Stomach (tissue), 9 donors: ENCODE measurements around the gene CTNND2. TPM values are rescaled to one million over a fixed set of nuclear protein-coding genes. Genes with fewer than 3 reads are reported as not detected.

Experiments
- DNase-seq, 2 donors: peaks; one replicate each; pipeline versions ENCODE4 v3.0.0 to v3.0.0-alpha.2; 2013 to 2019
- H3K27ac ChIP-seq, 5 donors: fragments of 200-600 bp in 4 of 5; sonication (generic) in 4 of 5; one replicate each; pipeline ENCODE4 v1.5.1; 2013 to 2019; ENCODE audit warnings: mild to moderate bottlenecking in 1 of 5, moderate library complexity in 1 of 5
- H3K27me3 ChIP-seq, 3 donors: fragments of 200-600 bp; sonication (generic); one replicate each; pipeline ENCODE4 v1.5.1; 2017 to 2019; ENCODE audit warnings: mixed run types in 1 of 3
- H3K36me3 ChIP-seq, 4 donors: fragments of 200-600 bp; sonication (generic); 1 replicate in 3 of 4; 2 replicates in 1 of 4; pipeline ENCODE4 v1.5.1; 2016 to 2019
- H3K4me1 ChIP-seq, 4 donors: fragments of 200-600 bp; sonication (generic); one replicate each; pipeline ENCODE4 v1.5.1; 2016 to 2019
- H3K4me3 ChIP-seq, 4 donors: fragments of 200-600 bp; sonication (generic) in 3 of 4; one replicate each; pipeline ENCODE4 v1.5.1; 2016 to 2019; ENCODE audit warnings: mild to moderate bottlenecking in 1 of 4
- H3K9me3 ChIP-seq, 4 donors: fragments of 200-600 bp; sonication (generic); one replicate each; pipeline ENCODE4 v1.5.1; 2016 to 2019
- CTCF ChIP-seq, 7 experiments: fragments of 450-650 bp in 4 of 7; fragments of 200-600 bp in 3 of 7; sonication (generic) in 3 of 7; IDR thresholded peaks; one replicate each; pipeline ENCODE4 v1.5.1; 2016 to 2019; ENCODE audit warnings: antibody characterized with exemption in 7 of 7, control low read depth in 2 of 7, mild to moderate bottlenecking in 1 of 7
- EP300 ChIP-seq: sonication (generic); formaldehyde crosslinking; IDR thresholded peaks from one replicate; pipeline ENCODE4 v1.6.1; 2017; ENCODE audit warnings: antibody characterized with exemption
- POLR2A ChIP-seq, 4 donors: fragments of 450-650 bp; IDR thresholded peaks; one replicate each; pipeline ENCODE4 v1.6.1; 2016; ENCODE audit warnings: antibody characterized with exemption in 4 of 4, control low read depth in 2 of 4, mild to moderate bottlenecking in 1 of 4, moderate library complexity in 1 of 4
- POLR2AphosphoS5 ChIP-seq, 3 donors: sonication (generic); formaldehyde crosslinking; IDR thresholded peaks; one replicate each; pipeline ENCODE4 v1.6.1; 2016; ENCODE audit warnings: antibody characterized with exemption in 3 of 3
- WGBS, 5 donors: extraction: QIAGEN DNeasy Blood & Tissue Kit in 3 of 5; methylation state at CpG; one replicate each; pipeline versions ENCODE4 v1.1.5 to v1.1.7; 2013 to 2018; 5-methylcytosine and 5-hydroxymethylcytosine counted together
- intact Hi-C: fragments of 100-400 bp; cut with DNase I; formaldehyde crosslinking; loops from one replicate; pipeline ENCODE4 v1.15.1; 2023; ENCODE audit warnings: low total_unique reads
- polyA plus RNA-seq, 3 donors: library from polyadenylated mRNA; stranded (reverse); fragments of 200-250 nt; gene quantifications; one replicate each; pipeline ENCODE4 v1.2.3, GENCODE V29; 2013
- total RNA-seq, 5 donors: library from RNA; depleted of rRNA; stranded (reverse); fragments of >200 nt; gene quantifications; one replicate each; pipeline versions ENCODE4 v1.1.0 to v1.2.3, GENCODE V29; 2014 to 2016
- donor health status: healthy with polysubstance abuse.
- donor health status: Bipolar disorder and iron deficiency.
- donor health status: healthy.

The CTNND2 gene
- total and polyA plus RNA-seq, 8 donors = 0.29 to 3.4 (median 2.0) TPM; not detected in 2

- TF ChIP-seq EP300 (no peak), CTCF (IDR thresholded peaks at IDR 0.05) (no peak), POLR2A (IDR thresholded peaks at IDR 0.05) (no peak), POLR2AphosphoS5 (IDR thresholded peaks at IDR 0.05) (no peak)
- Histone ChIP-seq H3K4me1 (no peaks in the 10 kb centered on the region), H3K27me3 (no peaks in the 10 kb centered on the region), H3K27ac (no peak overlapping the region), H3K36me3 (no peaks in the 10 kb centered on the region), H3K4me3 (no peak overlapping the region), H3K9me3 (no peaks in the 10 kb centered on the region)
- no peak for DNase-seq
- intact Hi-C loops = no loop called here
These were observed 651.7 kb downstream of the CTNND2 start for GRCh38 chr5:11252523-11252922.

- Histone ChIP-seq H3K27ac (no peak overlapping the region), H3K9me3 (no peaks in the 10 kb centered on the region), H3K27me3 (no peaks in the 10 kb centered on the region), H3K36me3 (no peaks in the 10 kb centered on the region), H3K4me1 (no peaks in the 10 kb centered on the region), H3K4me3 (no peak overlapping the region)
- 0 to 36% (median 22%) methylated on average over 1 of the region's 1 CpG for WGBS, 5 donors
- TF ChIP-seq CTCF (IDR thresholded peaks at IDR 0.05) = no peak
- intact Hi-C loops = no loop called here
- DNase-seq = no peak
These were observed 652.2 kb downstream of the CTNND2 start for GRCh38 chr5:11252075-11252474.

GRCh38 chr5:11251247-11251646 lies 653.0 kb downstream of the CTNND2 start:
- Histone ChIP-seq H3K4me3 (no peak overlapping the region), H3K36me3 (no peaks in the 10 kb centered on the region), H3K27me3 (no peaks in the 10 kb centered on the region), H3K27ac (no peak overlapping the region), H3K4me1 (no peaks in the 10 kb centered on the region), H3K9me3 (no peaks in the 10 kb centered on the region)
- intact Hi-C loops = no loop called here
- 30 to 42% (median 37%) methylated on average over 6 of the region's 6 CpGs for WGBS, 5 donors
- TF ChIP-seq EP300 (no peak), CTCF (IDR thresholded peaks at IDR 0.05) (no peak), POLR2AphosphoS5 (IDR thresholded peaks at IDR 0.05) (no peak)
- DNase-seq = peak in 1 of 2 donors; percentile 52

DNA sequence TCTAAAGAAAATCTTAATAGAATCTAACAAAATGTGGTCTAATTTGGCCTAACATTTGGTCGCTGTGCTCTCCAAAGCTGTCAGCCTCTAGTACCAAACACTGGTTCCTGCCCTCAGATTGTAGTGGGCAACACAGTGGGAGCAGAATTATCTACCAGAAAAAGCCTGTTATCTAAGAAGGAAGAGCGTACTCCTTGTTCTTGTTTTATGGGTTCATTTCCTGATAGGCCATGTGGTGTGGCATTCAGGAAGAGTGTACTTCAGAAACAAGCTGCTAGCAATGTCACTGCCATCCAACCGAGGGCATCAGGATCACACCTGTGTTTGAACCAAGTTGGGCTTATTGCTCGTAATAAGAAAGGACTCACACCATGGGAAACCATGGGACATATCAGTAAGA lies 655.3 kb downstream of the CTNND2 start:
- TF ChIP-seq POLR2AphosphoS5 (IDR thresholded peaks at IDR 0.05) (no peak), CTCF (IDR thresholded peaks at IDR 0.05) (no peak), EP300 (no peak), POLR2A (IDR thresholded peaks at IDR 0.05) (no peak)
- WGBS, 5 donors = 65 to 74% (median 68%) methylated on average over 4 of the region's 4 CpGs

GRCh38 chr5:11247224-11247623 lies 657.0 kb downstream of the CTNND2 start:
- intact Hi-C loops = no loop called here
- TF ChIP-seq POLR2AphosphoS5 (IDR thresholded peaks at IDR 0.05) (no peak), CTCF (IDR thresholded peaks at IDR 0.05) (no peak), EP300 (no peak), POLR2A (IDR thresholded peaks at IDR 0.05) (no peak)
- 80 to 96% (median 88%) methylated on average over 3 of the region's 3 CpGs for WGBS, 5 donors
- Histone ChIP-seq H3K36me3 (no peaks in the 10 kb centered on the region), H3K9me3 (no peaks in the 10 kb centered on the region), H3K4me1 (no peaks in the 10 kb centered on the region), H3K27me3 (no peaks in the 10 kb centered on the region), H3K4me3 (no peak overlapping the region), H3K27ac (no peak overlapping the region)
- no peak for DNase-seq

More for the DNA sequence above, 655.3 kb downstream of the CTNND2 start:
- H3K36me3 ChIP-seq = no peaks in the 10 kb centered on the region
- no peak overlapping the region for H3K4me3 ChIP-seq
- DNase-seq = no peak
- no peaks in the 10 kb centered on the region for H3K27me3 ChIP-seq
- no peak overlapping the region for H3K27ac ChIP-seq
- H3K4me1 ChIP-seq = no peaks in the 10 kb centered on the region
- no peaks in the 10 kb centered on the region for H3K9me3 ChIP-seq
- intact Hi-C loops = no loop called here
